Measurements from ENCODE around the gene MYBBP1A. TPM values are rescaled to one million over a fixed set of nuclear protein-coding genes. Genes with fewer than 3 reads are reported as not detected.

Gene MYBBP1A
- total RNA-seq, 1 experiment from 2014 or later = 163 TPM

DNA sequence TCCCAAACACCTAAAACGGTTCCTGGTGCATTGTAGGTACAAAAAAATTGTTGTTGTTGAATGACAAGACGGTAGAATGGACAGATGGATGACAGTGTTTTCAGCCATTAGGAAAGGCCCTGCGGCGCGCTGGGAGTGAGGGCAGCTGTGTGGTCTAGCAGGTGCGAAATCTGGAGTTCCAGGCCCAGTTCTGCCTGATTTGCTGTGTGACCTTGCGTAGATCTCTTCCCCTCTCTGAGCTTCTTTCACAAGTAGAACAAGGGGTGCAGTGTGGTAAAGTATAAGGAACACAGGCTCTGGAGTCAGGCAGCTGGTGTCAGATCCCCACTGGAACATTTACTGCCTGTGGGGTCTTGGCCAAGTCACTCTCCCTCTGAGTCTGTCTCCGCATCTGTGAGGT, 31.2 kb downstream of the MYBBP1A start:
- Mint-ChIP-seq H3K36me3 (no peaks in the 10 kb centered on the region), H3K27ac (no peak overlapping the region), H3K4me1 (peaks cover 7% of the 10 kb centered on the region), H3K9me3 (no peaks in the 10 kb centered on the region), H3K4me3 (no peak overlapping the region), H3K27me3 (ENCODE audit: low read depth) (peaks cover 88% of the 10 kb centered on the region)
- ChIA-PET POLR2A (interaction anchor here (0.6 to 1.9 kb wide), 2 partner anchors 12 to 15 kb away, joined by 4 to 5 read pairs; no protein-coding TSS in a partner anchor), CTCF (interaction anchor here (0.7 to 0.9 kb wide), 2 partner anchors 103 to 324 kb away, joined by 3 to 4 read pairs; no protein-coding TSS in a partner anchor)
- TF ChIP-seq ZNF263 (CRISPR knock-in tag; IDR thresholded peaks at IDR 0.05; ENCODE audit: low read depth) (no peak), ZNF416 (CRISPR knock-in tag; IDR thresholded peaks at IDR 0.05) (no peak), GTF2I (CRISPR knock-in tag; conservative IDR thresholded peaks at IDR 0.05) (no peak), ZNF671 (CRISPR knock-in tag; IDR thresholded peaks at IDR 0.05) (no peak), TEAD1 (CRISPR knock-in tag; IDR thresholded peaks at IDR 0.05) (no peak), ESRRA (CRISPR knock-in tag; IDR thresholded peaks at IDR 0.05; ENCODE audit: borderline replicate concordance) (no peak), ETV6 (CRISPR knock-in tag; IDR thresholded peaks at IDR 0.05) (no peak), PRRX2 (CRISPR knock-in tag; IDR thresholded peaks at IDR 0.05) (no peak), MXD4 (CRISPR knock-in tag; IDR thresholded peaks at IDR 0.05; ENCODE audit: borderline replicate concordance) (no peak), EMX1 (CRISPR knock-in tag; IDR thresholded peaks at IDR 0.05) (no peak), IRF2 (CRISPR knock-in tag; IDR thresholded peaks at IDR 0.05; ENCODE audit: borderline replicate concordance, low read depth) (no peak), JUN (CRISPR knock-in tag; IDR thresholded peaks at IDR 0.05) (no peak)
- TF ChIP-seq, protein P1, sequence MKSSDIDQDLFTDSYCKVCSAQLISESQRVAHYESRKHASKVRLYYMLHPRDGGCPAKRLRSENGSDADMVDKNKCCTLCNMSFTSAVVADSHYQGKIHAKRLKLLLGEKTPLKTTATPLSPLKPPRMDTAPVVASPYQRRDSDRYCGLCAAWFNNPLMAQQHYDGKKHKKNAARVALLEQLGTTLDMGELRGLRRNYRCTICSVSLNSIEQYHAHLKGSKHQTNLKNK (CRISPR knock-in tag; IDR thresholded peaks at IDR 0.05) = no peak
- TF ChIP-seq, protein P2, sequence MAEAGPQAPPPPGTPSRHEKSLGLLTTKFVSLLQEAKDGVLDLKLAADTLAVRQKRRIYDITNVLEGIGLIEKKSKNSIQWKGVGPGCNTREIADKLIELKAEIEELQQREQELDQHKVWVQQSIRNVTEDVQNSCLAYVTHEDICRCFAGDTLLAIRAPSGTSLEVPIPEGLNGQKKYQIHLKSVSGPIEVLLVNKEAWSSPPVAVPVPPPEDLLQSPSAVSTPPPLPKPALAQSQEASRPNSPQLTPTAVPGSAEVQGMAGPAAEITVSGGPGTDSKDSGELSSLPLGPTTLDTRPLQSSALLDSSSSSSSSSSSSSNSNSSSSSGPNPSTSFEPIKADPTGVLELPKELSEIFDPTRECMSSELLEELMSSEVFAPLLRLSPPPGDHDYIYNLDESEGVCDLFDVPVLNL (CRISPR knock-in tag; IDR thresholded peaks at IDR 0.05; ENCODE audit: borderline replicate concordance, low read depth) = no peak
- TF ChIP-seq, protein P3, sequence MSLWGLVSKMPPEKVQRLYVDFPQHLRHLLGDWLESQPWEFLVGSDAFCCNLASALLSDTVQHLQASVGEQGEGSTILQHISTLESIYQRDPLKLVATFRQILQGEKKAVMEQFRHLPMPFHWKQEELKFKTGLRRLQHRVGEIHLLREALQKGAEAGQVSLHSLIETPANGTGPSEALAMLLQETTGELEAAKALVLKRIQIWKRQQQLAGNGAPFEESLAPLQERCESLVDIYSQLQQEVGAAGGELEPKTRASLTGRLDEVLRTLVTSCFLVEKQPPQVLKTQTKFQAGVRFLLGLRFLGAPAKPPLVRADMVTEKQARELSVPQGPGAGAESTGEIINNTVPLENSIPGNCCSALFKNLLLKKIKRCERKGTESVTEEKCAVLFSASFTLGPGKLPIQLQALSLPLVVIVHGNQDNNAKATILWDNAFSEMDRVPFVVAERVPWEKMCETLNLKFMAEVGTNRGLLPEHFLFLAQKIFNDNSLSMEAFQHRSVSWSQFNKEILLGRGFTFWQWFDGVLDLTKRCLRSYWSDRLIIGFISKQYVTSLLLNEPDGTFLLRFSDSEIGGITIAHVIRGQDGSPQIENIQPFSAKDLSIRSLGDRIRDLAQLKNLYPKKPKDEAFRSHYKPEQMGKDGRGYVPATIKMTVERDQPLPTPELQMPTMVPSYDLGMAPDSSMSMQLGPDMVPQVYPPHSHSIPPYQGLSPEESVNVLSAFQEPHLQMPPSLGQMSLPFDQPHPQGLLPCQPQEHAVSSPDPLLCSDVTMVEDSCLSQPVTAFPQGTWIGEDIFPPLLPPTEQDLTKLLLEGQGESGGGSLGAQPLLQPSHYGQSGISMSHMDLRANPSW (CRISPR knock-in tag; conservative IDR thresholded peaks at IDR 0.05; ENCODE audit: low read depth) = no peak
- TF ChIP-seq, protein P4, sequence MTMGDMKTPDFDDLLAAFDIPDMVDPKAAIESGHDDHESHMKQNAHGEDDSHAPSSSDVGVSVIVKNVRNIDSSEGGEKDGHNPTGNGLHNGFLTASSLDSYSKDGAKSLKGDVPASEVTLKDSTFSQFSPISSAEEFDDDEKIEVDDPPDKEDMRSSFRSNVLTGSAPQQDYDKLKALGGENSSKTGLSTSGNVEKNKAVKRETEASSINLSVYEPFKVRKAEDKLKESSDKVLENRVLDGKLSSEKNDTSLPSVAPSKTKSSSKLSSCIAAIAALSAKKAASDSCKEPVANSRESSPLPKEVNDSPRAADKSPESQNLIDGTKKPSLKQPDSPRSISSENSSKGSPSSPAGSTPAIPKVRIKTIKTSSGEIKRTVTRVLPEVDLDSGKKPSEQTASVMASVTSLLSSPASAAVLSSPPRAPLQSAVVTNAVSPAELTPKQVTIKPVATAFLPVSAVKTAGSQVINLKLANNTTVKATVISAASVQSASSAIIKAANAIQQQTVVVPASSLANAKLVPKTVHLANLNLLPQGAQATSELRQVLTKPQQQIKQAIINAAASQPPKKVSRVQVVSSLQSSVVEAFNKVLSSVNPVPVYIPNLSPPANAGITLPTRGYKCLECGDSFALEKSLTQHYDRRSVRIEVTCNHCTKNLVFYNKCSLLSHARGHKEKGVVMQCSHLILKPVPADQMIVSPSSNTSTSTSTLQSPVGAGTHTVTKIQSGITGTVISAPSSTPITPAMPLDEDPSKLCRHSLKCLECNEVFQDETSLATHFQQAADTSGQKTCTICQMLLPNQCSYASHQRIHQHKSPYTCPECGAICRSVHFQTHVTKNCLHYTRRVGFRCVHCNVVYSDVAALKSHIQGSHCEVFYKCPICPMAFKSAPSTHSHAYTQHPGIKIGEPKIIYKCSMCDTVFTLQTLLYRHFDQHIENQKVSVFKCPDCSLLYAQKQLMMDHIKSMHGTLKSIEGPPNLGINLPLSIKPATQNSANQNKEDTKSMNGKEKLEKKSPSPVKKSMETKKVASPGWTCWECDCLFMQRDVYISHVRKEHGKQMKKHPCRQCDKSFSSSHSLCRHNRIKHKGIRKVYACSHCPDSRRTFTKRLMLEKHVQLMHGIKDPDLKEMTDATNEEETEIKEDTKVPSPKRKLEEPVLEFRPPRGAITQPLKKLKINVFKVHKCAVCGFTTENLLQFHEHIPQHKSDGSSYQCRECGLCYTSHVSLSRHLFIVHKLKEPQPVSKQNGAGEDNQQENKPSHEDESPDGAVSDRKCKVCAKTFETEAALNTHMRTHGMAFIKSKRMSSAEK (CRISPR knock-in tag; IDR thresholded peaks at IDR 0.05; ENCODE audit: borderline replicate concordance) = no peak
- ATAC-seq = no peak
- DNase-seq (ENCODE audit: low spot score) = no peak

DNA sequence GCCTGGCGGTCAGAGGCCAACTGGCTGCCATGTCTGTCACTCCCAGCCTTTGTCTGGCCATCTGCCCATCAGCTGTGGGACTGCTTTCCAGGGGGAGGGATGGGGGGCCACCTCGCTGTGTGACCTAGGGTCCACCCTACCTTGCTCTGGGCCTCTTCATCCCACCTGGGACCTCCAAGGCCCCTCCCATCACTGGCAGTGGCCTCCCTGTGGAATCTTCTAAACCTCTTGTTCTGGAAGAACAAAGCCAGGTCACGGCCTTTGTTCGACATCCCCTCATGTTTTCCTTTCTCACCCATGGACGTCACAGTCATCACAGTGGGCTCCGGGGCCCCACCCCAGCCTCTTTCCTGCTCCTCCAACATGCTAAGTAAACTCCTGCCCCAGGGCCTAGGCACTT, 32.5 kb downstream of the MYBBP1A start:
- CTCF ChIA-PET = no interaction called here
- H3K4me3 Mint-ChIP-seq = no peak overlapping the region
- TF ChIP-seq ATF1 (CRISPR knock-in tag; IDR thresholded peaks at IDR 0.05) (no peak), ZNF423 (CRISPR knock-in tag; IDR thresholded peaks at IDR 0.05) (no peak), PRRX2 (CRISPR knock-in tag; IDR thresholded peaks at IDR 0.05) (no peak), CREM (CRISPR knock-in tag; IDR thresholded peaks at IDR 0.05) (no peak), EMX1 (CRISPR knock-in tag; IDR thresholded peaks at IDR 0.05) (no peak), SMAD3 (CRISPR knock-in tag; IDR thresholded peaks at IDR 0.05; ENCODE audit: borderline replicate concordance) (no peak)
- TF ChIP-seq, protein P5, sequence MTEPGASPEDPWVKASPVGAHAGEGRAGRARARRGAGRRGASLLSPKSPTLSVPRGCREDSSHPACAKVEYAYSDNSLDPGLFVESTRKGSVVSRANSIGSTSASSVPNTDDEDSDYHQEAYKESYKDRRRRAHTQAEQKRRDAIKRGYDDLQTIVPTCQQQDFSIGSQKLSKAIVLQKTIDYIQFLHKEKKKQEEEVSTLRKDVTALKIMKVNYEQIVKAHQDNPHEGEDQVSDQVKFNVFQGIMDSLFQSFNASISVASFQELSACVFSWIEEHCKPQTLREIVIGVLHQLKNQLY (CRISPR knock-in tag; IDR thresholded peaks at IDR 0.05) = no peak
- TF ChIP-seq, protein P3 (CRISPR knock-in tag; conservative IDR thresholded peaks at IDR 0.05; ENCODE audit: low read depth) = no peak
- TF ChIP-seq, protein P6, sequence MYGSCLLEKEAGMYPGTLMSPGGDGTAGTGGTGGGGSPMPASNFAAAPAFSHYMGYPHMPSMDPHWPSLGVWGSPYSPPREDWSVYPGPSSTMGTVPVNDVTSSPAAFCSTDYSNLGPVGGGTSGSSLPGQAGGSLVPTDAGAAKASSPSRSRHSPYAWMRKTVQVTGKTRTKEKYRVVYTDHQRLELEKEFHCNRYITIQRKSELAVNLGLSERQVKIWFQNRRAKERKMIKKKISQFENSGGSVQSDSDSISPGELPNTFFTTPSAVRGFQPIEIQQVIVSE (CRISPR knock-in tag; IDR thresholded peaks at IDR 0.05; ENCODE audit: borderline replicate concordance) = no peak
- TF ChIP-seq, protein P7, sequence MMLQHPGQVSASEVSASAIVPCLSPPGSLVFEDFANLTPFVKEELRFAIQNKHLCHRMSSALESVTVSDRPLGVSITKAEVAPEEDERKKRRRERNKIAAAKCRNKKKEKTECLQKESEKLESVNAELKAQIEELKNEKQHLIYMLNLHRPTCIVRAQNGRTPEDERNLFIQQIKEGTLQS (CRISPR knock-in tag; conservative IDR thresholded peaks at IDR 0.05) = no peak

More for the DNA sequence above, 32.5 kb downstream of the MYBBP1A start:
- ATAC-seq (no peak), DNase-seq (ENCODE audit: low spot score) (no peak)
- Mint-ChIP-seq H3K36me3 (no peaks in the 10 kb centered on the region), H3K9me3 (no peaks in the 10 kb centered on the region), H3K4me1 (peaks cover 7% of the 10 kb centered on the region), H3K27me3 (ENCODE audit: low read depth) (peaks cover 75% of the 10 kb centered on the region), H3K27ac (no peak overlapping the region)
- POLR2A ChIA-PET = interaction anchor here (1.9 kb wide), 1 partner anchor 13 kb away, joined by 5 read pairs; no protein-coding TSS in a partner anchor
